Loucy (cell line): ENCODE results near the gene CCT7.

Experiments used
- CTCF ChIP-seq: fragments of 200-600 bp; sonication (generic); conservative IDR thresholded peaks from 2 replicates; pipeline ENCODE4 v1.5.1; 2014; ENCODE audit warnings: mild to moderate bottlenecking, antibody characterized with exemption, low read length
- EZH2phosphoT487 ChIP-seq: fragments of 200-600 bp; IDR thresholded peaks from 2 replicates; pipeline ENCODE4 v1.6.1; 2018; ENCODE audit warnings: antibody characterized with exemption, mild to moderate bottlenecking, moderate library complexity, borderline replicate concordance

- TF ChIP-seq CTCF (no peak), EZH2phosphoT487 (no peak)
These were observed 1.4 kb downstream of the CCT7 start for GRCh38 chr2:73235315-73236028.
